ENCODE data around the gene ABCG1.

DNA sequence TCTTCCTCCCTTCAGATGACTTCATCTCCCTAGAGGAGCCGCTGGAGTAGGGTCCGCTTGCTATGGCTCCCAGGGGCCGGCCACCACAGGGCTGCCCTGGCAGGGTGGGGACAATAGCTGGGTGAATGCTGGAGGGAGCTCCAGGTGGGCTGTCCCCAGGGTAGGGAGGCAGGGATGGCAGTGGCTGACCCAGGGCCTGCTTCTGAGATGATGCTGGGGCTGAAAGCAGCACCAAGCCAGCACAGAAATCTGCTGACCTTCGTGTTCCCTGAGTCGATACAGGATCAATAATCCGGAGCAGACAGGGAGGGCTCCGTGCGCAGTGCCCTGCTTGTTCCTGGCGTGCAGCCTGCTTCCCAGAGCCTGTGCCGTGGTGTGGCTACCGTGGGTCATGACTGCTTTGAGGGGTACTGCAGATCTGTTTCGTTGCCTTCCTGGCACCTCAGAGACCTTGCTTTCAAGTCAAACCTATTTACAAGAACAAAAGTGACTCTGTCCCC, 62.3 kb downstream of the ABCG1 start:
- no peak for TF ChIP-seq EZH2 (IDR thresholded peaks at IDR 0.05)
- TF ChIP-seq CTCF (IDR thresholded peaks at IDR 0.05), result no peak
- no peak for TF ChIP-seq EZH2phosphoT487 (IDR thresholded peaks at IDR 0.05)
